Fibroblast of mammary gland (primary cell): ENCODE measurements around the gene CMBL.

Source experiments
- DNase-seq: peaks from one replicate; pipeline ENCODE4 v3.0.0-alpha.2; 2010; ENCODE audit warnings: low read depth
- H3K4me3 ChIP-seq: 2 replicates; pipeline ENCODE4 v1.5.1; 2011; ENCODE audit warnings: low read depth, mild to moderate bottlenecking, low read length, moderate library complexity; ENCODE audit not compliant: control insufficient read depth
- CTCF ChIP-seq: conservative IDR thresholded peaks from 2 replicates; pipeline ENCODE4 v1.5.1; 2011; ENCODE audit warnings: low read depth, low read length, inconsistent platforms; ENCODE audit not compliant: control insufficient read depth, insufficient read depth

Gene CMBL

GRCh38 chr5:10307206-10308148 is at the start of gene CMBL:
TSS of gene CMBL (minus strand) at chr5:10307902. CDS start at chr5:10290762, 17,140 bp downstream.
- TF ChIP-seq CTCF: no peak
- DNase-seq: peak; percentile 57
- H3K4me3 ChIP-seq: peak within 1 kb of the TSS; percentile 64

- H3K4me3 ChIP-seq: peak overlapping the region; percentile 85
- TF ChIP-seq CTCF: no peak
- DNase-seq: peak; percentile 31
These were observed 47.6 kb upstream of the CMBL start for GRCh38 chr5:10355071-10355889.

GRCh38 chr5:10354048-10354872 is 46.6 kb upstream of the CMBL start:
- peak overlapping the region; percentile 85 for H3K4me3 ChIP-seq
- TF ChIP-seq CTCF: no peak
- peak; percentile 48 for DNase-seq

GRCh38 chr5:10353241-10354047 is 45.7 kb upstream of the CMBL start, which contains the start of gene MARCHF6:
TSS of gene MARCHF6 (plus strand) at chr5:10353695. CDS start at chr5:10353899, 204 bp downstream.
- peak within 1 kb of the TSS; percentile 85 for H3K4me3 ChIP-seq
- TF ChIP-seq CTCF: no peak
- DNase-seq: peak; percentile 80

- peak; percentile 44 for DNase-seq
- peak overlapping the region; percentile 85 for H3K4me3 ChIP-seq
- no peak for TF ChIP-seq CTCF
These were observed 44.9 kb upstream of the CMBL start for GRCh38 chr5:10352430-10353240.
